ENCODE measurements around the gene PRX. TPM values are rescaled to one million over a fixed set of nuclear protein-coding genes. Genes with fewer than 3 reads are reported as not detected.

PRX gene
- total and polyA plus RNA-seq, 7 donors: 1.4 to 3.3 (median 2.1) TPM

GRCh38 chr19:40388481-40388880 lies 24.7 kb downstream of the PRX start:
- intact Hi-C loops (cut with DNase I): no loop called here
- no peak overlapping the region for H3K4me3 ChIP-seq
- H3K27ac ChIP-seq: no peak overlapping the region
- H3K9me3 ChIP-seq: no peaks in the 10 kb centered on the region
- ATAC-seq: no peak
- H3K36me3 ChIP-seq (ENCODE audit: insufficient read depth in 1 of 2, low read depth in 1 of 2): no peaks in the 10 kb centered on the region
- H3K4me1 ChIP-seq: no peaks in the 10 kb centered on the region
- H3K27me3 ChIP-seq (ENCODE audit: insufficient read depth in 3 of 3, low read length in 2 of 3): no peaks in the 10 kb centered on the region
- no peak for DNase-seq
- WGBS, 3 donors: 79 to 83% (median 79%) methylated on average over 3 of the region's 3 CpGs
- TF ChIP-seq CTCF (IDR thresholded peaks at IDR 0.05): no peak

GRCh38 chr19:40387155-40387554 lies 26.0 kb downstream of the PRX start:
- H3K4me1 ChIP-seq: no peaks in the 10 kb centered on the region
- ATAC-seq: no peak
- no peaks in the 10 kb centered on the region for H3K9me3 ChIP-seq
- intact Hi-C loops (cut with DNase I): no loop called here
- no peaks in the 10 kb centered on the region for H3K36me3 ChIP-seq (ENCODE audit: insufficient read depth in 1 of 2, low read depth in 1 of 2)
- no peaks in the 10 kb centered on the region for H3K27me3 ChIP-seq (ENCODE audit: insufficient read depth in 3 of 3, low read length in 2 of 3)
- H3K27ac ChIP-seq: no peak overlapping the region
- 59 to 64% (median 61%) methylated on average over 10 of the region's 10 CpGs for WGBS, 3 donors
- no peak overlapping the region for H3K4me3 ChIP-seq
- no peak for DNase-seq
- TF ChIP-seq CTCF (IDR thresholded peaks at IDR 0.05): no peak

- intact Hi-C loops (cut with DNase I): no loop called here
- ATAC-seq (no peak), DNase-seq (no peak)
- Histone ChIP-seq H3K27ac (no peak overlapping the region), H3K4me3 (no peak overlapping the region), H3K27me3 (ENCODE audit: insufficient read depth in 3 of 3, low read length in 2 of 3) (no peaks in the 10 kb centered on the region), H3K36me3 (ENCODE audit: insufficient read depth in 1 of 2, low read depth in 1 of 2) (peaks cover 0 to 18% of the 10 kb centered on the region in 2 donors), H3K4me1 (no peaks in the 10 kb centered on the region), H3K9me3 (no peaks in the 10 kb centered on the region)
- no peak for TF ChIP-seq CTCF (IDR thresholded peaks at IDR 0.05)
- WGBS, 3 donors: 76 to 84% (median 81%) methylated on average over 28 of the region's 28 CpGs
These were observed 29.4 kb downstream of the PRX start for GRCh38 chr19:40383668-40384248.

- Histone ChIP-seq H3K9me3 (no peaks in the 10 kb centered on the region), H3K27me3 (ENCODE audit: insufficient read depth in 3 of 3, low read length in 2 of 3) (no peaks in the 10 kb centered on the region), H3K36me3 (ENCODE audit: insufficient read depth in 1 of 2, low read depth in 1 of 2) (peaks cover 0 to 36% of the 10 kb centered on the region in 2 donors), H3K4me1 (no peaks in the 10 kb centered on the region), H3K4me3 (no peak overlapping the region), H3K27ac (no peak overlapping the region)
- ATAC-seq (no peak), DNase-seq (no peak)
- TF ChIP-seq CTCF (IDR thresholded peaks at IDR 0.05): no peak
- intact Hi-C loops (cut with DNase I): no loop called here
- 75 to 92% (median 79%) methylated on average over 3 of the region's 3 CpGs for WGBS, 3 donors
These were observed 31.9 kb downstream of the PRX start for GRCh38 chr19:40381321-40381720.
